ENCODE measurements around the gene ZNF253. TPM values are rescaled to one million over a fixed set of nuclear protein-coding genes. Genes with fewer than 3 reads are reported as not detected.

ZNF253 gene
- total RNA-seq, 1 experiment from 2014 or later, result not detected

DNA sequence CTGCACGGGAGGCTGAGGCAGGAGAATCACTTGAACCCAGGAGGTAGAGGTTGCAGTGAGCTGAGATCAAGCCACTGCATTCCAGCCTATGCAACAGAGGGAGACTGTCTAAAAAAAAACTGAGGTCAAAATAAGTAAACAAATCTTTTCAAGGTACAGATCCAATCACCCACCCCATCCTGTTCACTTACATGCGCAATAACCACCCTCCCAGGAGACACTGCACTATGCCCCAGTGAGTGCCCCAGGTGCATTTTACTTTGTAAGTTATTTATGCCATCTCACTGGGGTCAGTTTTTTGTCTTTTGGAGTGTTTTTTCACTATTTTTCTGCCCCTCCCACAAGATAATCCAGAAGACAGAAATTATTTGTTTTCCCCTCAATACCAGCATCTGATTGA lies 6.9 kb upstream of the ZNF253 start:
- RAD21 ChIA-PET (ENCODE audit: low non-redundant PET in 1 of 2, low total read pairs in 2 of 2, uncharacterized antibody in 2 of 2, unreplicated experiment in 2 of 2), result no interaction called here
- CTCF ChIA-PET, result no interaction called here

DNA sequence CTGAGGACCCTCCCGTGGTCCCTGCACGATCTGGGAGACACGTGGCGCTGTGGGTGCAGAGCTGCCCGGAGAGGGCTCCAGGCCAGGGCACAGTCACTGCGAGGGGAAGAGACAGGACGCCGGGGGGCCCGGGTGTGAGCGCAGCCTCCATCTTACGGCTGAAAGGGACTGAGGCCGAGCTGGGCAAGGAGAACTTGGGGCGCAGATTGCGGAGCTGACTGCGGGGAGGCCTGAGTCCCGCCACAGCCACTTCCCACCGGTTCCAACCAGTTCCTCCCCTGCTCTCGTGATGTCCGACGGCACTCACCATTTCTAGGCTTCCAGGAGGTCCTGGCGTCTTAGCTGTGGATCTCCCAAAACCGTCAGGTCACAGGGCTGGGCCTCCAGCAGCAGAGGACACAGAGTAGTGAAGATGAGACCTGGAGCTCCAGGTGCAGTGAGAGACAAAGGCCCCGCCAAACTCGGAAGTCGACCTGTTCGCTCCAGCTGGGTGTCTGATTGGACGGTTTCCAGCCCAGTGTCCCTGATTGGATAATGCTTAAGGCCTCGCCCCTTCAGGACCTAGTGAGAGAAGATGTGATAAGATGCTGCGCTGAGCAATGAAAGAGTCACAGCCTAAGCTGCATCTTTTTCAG lies 4.8 kb upstream of the ZNF253 start:
- intact Hi-C loops (cut with micrococcal nuclease), result no loop called here
- no peaks in the 10 kb centered on the region for H3K27me3 ChIP-seq (ENCODE audit: insufficient read depth, low read length)
- H2AFZ ChIP-seq (ENCODE audit: low read depth, low read length, poor library complexity, severe bottlenecking), result no peak overlapping the region
- no peak overlapping the region for H3K4me2 ChIP-seq (ENCODE audit: low read length)
- RAD21 ChIA-PET (ENCODE audit: low non-redundant PET in 1 of 2, low total read pairs in 2 of 2, uncharacterized antibody in 2 of 2, unreplicated experiment in 2 of 2), result no interaction called here
- ATAC-seq, result no peak
- no peaks in the 10 kb centered on the region for H4K20me1 ChIP-seq (ENCODE audit: insufficient read depth)
- H3K4me3 ChIP-seq (replicated peaks in 1 of 2; ENCODE audit: low read depth in 1 of 2, low read length in 2 of 2), result no peak overlapping the region
- CTCF ChIA-PET, result no interaction called here
- no peaks in the 10 kb centered on the region for H3K9me2 ChIP-seq (ENCODE audit: insufficient read depth)
- no peak overlapping the region for H3K27ac ChIP-seq (ENCODE audit: low read depth, low read length)
- H3K9me3 ChIP-seq (ENCODE audit: control insufficient read depth in 1 of 2, insufficient read depth in 1 of 2, low read depth in 1 of 2, low read length in 2 of 2), result peaks cover 0 to 6% of the 10 kb centered on the region in 2 experiments; a peak in 2 of 4 replicates
- no peak overlapping the region for H3K9ac ChIP-seq (ENCODE audit: low read length)
- no peaks in the 10 kb centered on the region for H3K4me1 ChIP-seq (ENCODE audit: control insufficient read depth in 1 of 2, insufficient read depth in 2 of 2, low read length in 2 of 2)
- H3K79me2 ChIP-seq (ENCODE audit: insufficient read depth, low read length), result no peaks in the 10 kb centered on the region
- POLR2A ChIA-PET, result no interaction called here
- BruUV-seq (replicated peaks), result no TSS peak
- DNase-seq (ENCODE audit: low read depth, low spot score), result no peak
- H3K36me3 ChIP-seq (ENCODE audit: control insufficient read depth in 1 of 2, insufficient read depth in 2 of 2, low read length in 2 of 2), result no peaks in the 10 kb centered on the region
- TF ChIP-seq POLR2A (IDR thresholded peaks at IDR 0.05; ENCODE audit: borderline replicate concordance, extremely low read depth, insufficient read depth, insufficient read length) (no peak), SP1 (IDR thresholded peaks at IDR 0.05; ENCODE audit: low read depth) (no peak), CEBPB (IDR thresholded peaks at IDR 0.05; ENCODE audit: low read depth) (no peak), POLR2AphosphoS5 (IDR thresholded peaks at IDR 0.05; ENCODE audit: low read depth, low read length) (no peak)
- TF ChIP-seq, protein P1, sequence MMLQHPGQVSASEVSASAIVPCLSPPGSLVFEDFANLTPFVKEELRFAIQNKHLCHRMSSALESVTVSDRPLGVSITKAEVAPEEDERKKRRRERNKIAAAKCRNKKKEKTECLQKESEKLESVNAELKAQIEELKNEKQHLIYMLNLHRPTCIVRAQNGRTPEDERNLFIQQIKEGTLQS (IDR thresholded peaks at IDR 0.05), result no peak
- TF ChIP-seq, protein P2, sequence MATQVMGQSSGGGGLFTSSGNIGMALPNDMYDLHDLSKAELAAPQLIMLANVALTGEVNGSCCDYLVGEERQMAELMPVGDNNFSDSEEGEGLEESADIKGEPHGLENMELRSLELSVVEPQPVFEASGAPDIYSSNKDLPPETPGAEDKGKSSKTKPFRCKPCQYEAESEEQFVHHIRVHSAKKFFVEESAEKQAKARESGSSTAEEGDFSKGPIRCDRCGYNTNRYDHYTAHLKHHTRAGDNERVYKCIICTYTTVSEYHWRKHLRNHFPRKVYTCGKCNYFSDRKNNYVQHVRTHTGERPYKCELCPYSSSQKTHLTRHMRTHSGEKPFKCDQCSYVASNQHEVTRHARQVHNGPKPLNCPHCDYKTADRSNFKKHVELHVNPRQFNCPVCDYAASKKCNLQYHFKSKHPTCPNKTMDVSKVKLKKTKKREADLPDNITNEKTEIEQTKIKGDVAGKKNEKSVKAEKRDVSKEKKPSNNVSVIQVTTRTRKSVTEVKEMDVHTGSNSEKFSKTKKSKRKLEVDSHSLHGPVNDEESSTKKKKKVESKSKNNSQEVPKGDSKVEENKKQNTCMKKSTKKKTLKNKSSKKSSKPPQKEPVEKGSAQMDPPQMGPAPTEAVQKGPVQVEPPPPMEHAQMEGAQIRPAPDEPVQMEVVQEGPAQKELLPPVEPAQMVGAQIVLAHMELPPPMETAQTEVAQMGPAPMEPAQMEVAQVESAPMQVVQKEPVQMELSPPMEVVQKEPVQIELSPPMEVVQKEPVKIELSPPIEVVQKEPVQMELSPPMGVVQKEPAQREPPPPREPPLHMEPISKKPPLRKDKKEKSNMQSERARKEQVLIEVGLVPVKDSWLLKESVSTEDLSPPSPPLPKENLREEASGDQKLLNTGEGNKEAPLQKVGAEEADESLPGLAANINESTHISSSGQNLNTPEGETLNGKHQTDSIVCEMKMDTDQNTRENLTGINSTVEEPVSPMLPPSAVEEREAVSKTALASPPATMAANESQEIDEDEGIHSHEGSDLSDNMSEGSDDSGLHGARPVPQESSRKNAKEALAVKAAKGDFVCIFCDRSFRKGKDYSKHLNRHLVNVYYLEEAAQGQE (IDR thresholded peaks at IDR 0.05; ENCODE audit: low read depth), result no peak
- TF ChIP-seq, protein P3, sequence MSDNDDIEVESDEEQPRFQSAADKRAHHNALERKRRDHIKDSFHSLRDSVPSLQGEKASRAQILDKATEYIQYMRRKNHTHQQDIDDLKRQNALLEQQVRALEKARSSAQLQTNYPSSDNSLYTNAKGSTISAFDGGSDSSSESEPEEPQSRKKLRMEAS (IDR thresholded peaks at IDR 0.05), result no peak

More for the DNA sequence above, 6.9 kb upstream of the ZNF253 start:
- no peak overlapping the region for H2AFZ ChIP-seq (ENCODE audit: low read depth, low read length, poor library complexity, severe bottlenecking)
- POLR2A ChIA-PET, result no interaction called here
- H3K9me2 ChIP-seq (ENCODE audit: insufficient read depth), result no peaks in the 10 kb centered on the region
- no peaks in the 10 kb centered on the region for H3K27me3 ChIP-seq (ENCODE audit: insufficient read depth, low read length)
- no peaks in the 10 kb centered on the region for H3K36me3 ChIP-seq (ENCODE audit: control insufficient read depth in 1 of 2, insufficient read depth in 2 of 2, low read length in 2 of 2)
- H3K4me1 ChIP-seq (ENCODE audit: control insufficient read depth in 1 of 2, insufficient read depth in 2 of 2, low read length in 2 of 2), result no peaks in the 10 kb centered on the region
- peaks cover 0 to 4% of the 10 kb centered on the region in 2 experiments; a peak in 2 of 4 replicates for H3K9me3 ChIP-seq (ENCODE audit: control insufficient read depth in 1 of 2, insufficient read depth in 1 of 2, low read depth in 1 of 2, low read length in 2 of 2)
- H3K4me3 ChIP-seq (replicated peaks in 1 of 2; ENCODE audit: low read depth in 1 of 2, low read length in 2 of 2), result no peak overlapping the region
- no peak overlapping the region for H3K9ac ChIP-seq (ENCODE audit: low read length)
- no peaks in the 10 kb centered on the region for H3K79me2 ChIP-seq (ENCODE audit: insufficient read depth, low read length)
- no peak overlapping the region for H3K4me2 ChIP-seq (ENCODE audit: low read length)
- DNase-seq (ENCODE audit: low read depth, low spot score) (no peak), ATAC-seq (no peak)
- TF ChIP-seq CBX3 (IDR thresholded peaks at IDR 0.05; ENCODE audit: low read depth) (no peak), EGR1 (IDR thresholded peaks at IDR 0.05; ENCODE audit: low read depth) (no peak), JUND (IDR thresholded peaks at IDR 0.05) (no peak), ELF1 (IDR thresholded peaks at IDR 0.05; ENCODE audit: borderline replicate concordance, low read depth) (no peak), SP1 (IDR thresholded peaks at IDR 0.05; ENCODE audit: low read depth) (no peak), SRF (IDR thresholded peaks at IDR 0.05; ENCODE audit: low read depth) (no peak)
- TF ChIP-seq, protein P4, sequence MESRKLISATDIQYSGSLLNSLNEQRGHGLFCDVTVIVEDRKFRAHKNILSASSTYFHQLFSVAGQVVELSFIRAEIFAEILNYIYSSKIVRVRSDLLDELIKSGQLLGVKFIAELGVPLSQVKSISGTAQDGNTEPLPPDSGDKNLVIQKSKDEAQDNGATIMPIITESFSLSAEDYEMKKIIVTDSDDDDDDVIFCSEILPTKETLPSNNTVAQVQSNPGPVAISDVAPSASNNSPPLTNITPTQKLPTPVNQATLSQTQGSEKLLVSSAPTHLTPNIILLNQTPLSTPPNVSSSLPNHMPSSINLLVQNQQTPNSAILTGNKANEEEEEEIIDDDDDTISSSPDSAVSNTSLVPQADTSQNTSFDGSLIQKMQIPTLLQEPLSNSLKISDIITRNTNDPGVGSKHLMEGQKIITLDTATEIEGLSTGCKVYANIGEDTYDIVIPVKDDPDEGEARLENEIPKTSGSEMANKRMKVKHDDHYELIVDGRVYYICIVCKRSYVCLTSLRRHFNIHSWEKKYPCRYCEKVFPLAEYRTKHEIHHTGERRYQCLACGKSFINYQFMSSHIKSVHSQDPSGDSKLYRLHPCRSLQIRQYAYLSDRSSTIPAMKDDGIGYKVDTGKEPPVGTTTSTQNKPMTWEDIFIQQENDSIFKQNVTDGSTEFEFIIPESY (IDR thresholded peaks at IDR 0.05; ENCODE audit: extremely low read depth, insufficient replicate concordance, low read length), result no peak
- no TSS peak for BruUV-seq (replicated peaks)
- H3K27ac ChIP-seq (ENCODE audit: low read depth, low read length), result no peak overlapping the region
- intact Hi-C loops (cut with micrococcal nuclease), result no loop called here
- no peaks in the 10 kb centered on the region for H4K20me1 ChIP-seq (ENCODE audit: insufficient read depth)

Data from HCT116 (cell line).